T follicular helper cell (primary cell): ENCODE measurements around the gene GPR155.
"Not testable (repeated sequence)": the region's sequence is repeated elsewhere in the genome, so short reads cannot be mapped to it uniquely, and the experiment has no call there.

Experiments
- DNase-seq: peaks from one replicate; pipeline ENCODE4 v3.0.0-alpha.2; 2020; ENCODE audit warnings: low read depth

The GPR155 gene

DNA sequence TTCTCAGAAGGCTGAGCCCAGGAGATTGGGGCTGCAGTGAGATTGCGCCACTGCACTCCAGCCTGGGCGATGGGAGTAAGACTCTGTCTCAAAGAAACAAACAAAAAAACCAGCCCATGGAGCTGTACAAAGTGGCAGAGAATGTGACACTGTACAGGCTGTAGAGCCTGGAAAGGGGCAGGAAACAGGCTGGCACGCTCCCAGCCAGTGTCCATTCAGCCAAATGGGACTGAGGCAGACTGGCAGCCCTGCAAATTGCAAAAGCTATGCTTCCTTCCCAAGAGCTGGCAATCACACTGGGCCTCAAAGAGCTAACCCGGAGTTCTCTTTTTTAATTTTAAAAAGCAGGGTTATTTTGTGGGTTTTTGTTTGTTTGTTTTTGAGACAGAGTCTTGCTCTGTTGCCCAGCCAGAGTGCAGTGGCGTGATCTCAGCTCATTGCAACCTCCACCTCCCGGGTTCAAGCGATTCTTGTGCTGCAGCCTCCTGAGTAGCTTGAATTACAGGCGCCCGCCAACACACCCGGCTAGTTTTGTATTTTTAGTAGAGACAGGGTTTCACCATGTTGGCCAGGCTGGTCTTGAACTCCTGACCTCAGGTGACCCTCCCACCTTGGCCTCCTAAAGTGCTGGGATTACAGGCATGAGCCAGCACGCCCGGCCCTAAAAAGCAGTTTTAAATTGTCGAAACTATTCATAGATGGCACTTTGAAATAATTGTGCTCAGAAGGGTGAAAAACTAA is 48.5 kb downstream of the GPR155 start:
- DNase-seq: no peak

GRCh38 chr2:174436351-174436750 is 50.5 kb downstream of the GPR155 start:
- no peak for DNase-seq

DNA sequence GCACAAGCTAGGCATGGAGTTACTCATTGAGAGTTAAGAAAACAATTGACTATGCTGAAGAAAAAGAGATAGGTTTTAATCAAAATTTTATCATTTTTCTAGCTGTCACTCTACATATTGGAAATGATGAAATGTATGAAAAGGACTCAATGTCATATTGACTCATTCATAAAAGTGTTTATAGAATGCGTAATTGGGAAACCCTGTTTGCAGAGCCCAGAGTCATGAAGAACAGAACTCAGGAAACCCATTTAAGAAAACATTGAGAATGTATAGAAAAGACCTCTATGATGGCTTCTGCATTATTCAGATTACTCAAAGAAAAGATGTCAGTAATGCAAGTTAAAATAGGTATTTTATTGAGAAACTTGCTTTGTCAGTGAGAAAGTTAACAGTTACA is 54.9 kb downstream of the GPR155 start:
- DNase-seq: no peak

GRCh38 chr2:174430066-174430465 is 56.8 kb downstream of the GPR155 start:
- no peak for DNase-seq

GRCh38 chr2:174428214-174428613 is 58.6 kb downstream of the GPR155 start:
- DNase-seq: no peak

DNA sequence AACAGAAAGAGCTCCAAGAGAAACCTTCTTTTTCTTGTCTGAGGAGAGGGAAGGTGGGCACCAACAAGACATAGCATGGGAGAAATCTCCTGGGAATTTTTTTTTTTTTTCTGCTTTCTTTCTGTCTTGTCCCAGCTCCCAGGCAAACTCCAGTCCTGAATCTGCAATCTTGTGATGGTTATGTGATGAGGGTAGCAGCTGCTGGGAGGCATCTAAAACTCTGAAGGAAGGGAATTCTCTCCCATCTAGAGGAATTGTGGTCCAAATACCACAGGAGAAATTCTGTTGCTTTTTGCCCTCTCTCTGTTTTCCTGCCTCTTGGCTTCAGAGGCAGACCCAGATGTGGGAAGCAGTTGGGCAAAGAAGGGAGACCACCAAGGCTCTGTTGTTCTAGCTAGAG is 74.6 kb downstream of the GPR155 start:
- DNase-seq: no peak

DNA sequence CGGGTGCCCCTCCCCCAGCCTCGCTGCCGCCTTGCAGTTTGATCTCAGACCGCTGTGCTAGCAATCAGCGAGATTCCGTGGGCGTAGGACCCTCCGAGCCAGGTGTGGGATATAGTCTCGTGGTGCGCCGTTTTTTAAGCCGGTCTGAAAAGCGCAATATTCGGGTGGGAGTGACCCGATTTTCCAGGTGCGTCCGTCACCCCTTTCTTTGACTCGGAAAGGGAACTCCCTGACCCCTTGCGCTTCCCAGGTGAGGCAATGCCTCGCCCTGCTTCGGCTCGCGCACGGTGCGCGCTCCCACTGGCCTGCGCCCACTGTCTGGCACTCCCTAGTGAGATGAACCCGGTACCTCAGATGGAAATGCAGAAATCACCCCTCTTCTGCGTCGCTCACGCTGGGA is 76.8 kb downstream of the GPR155 start:
- DNase-seq: not testable (repeated sequence)

DNA sequence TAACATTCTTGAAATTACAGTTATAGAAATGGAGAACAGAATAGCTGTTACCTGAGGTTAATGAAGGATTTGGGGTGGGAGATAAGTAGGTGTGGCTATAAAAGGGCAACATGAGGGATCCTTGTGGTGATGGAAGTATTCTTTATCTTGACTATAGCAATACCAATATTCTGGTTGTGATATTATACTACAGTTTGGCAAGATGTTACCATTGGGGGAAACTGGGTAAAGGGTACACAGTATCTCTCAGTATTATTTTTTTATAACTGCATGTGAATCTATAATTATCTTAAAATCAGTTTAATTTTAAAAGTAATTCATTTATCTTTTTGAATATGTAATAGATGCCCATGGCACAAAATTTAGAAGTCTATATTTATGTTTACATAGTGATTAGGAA is 83.2 kb downstream of the GPR155 start:
- DNase-seq: no peak

DNA sequence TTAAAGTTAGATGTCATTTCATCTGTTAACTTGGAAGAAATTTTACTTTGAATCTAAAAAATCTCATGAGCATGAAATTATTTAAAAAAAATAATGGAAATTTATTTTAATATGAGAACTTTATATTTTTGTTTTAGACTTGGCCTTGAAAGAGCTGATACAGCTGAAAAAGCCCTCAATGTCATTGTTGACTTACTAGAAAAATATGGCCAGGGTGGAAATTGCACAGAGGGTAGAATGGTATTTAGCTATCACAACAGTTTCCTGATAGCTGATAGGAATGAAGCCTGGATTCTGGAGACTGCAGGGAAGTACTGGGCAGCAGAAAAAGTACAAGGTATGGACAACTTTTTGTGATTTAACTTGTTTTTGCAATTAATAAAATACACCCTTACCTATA is 86.0 kb downstream of the GPR155 start:
- DNase-seq: no peak

DNA sequence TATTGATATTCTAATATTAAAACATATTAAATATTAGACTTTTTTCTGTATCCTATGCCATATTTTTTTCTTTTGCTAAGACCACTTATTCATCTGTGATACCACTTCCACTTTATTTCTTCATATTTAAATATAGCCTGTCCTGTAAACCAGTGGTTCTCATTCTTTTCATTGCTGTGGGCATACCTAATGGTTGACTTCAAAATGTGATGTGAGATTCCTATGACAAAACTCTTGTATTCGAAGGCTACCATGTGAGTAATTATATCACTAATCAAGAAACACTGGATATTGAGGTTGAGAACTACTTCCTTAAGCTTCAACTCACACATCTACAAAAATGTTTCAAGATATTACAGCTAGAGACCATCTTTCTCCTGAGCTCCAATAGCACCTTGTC is 87.7 kb downstream of the GPR155 start:
- DNase-seq: no peak

GRCh38 chr2:174397773-174398172 is 89.1 kb downstream of the GPR155 start:
- no peak for DNase-seq

- DNase-seq: peak; percentile 7
These were observed 90.7 kb downstream of the GPR155 start for GRCh38 chr2:174395969-174396630.

DNA sequence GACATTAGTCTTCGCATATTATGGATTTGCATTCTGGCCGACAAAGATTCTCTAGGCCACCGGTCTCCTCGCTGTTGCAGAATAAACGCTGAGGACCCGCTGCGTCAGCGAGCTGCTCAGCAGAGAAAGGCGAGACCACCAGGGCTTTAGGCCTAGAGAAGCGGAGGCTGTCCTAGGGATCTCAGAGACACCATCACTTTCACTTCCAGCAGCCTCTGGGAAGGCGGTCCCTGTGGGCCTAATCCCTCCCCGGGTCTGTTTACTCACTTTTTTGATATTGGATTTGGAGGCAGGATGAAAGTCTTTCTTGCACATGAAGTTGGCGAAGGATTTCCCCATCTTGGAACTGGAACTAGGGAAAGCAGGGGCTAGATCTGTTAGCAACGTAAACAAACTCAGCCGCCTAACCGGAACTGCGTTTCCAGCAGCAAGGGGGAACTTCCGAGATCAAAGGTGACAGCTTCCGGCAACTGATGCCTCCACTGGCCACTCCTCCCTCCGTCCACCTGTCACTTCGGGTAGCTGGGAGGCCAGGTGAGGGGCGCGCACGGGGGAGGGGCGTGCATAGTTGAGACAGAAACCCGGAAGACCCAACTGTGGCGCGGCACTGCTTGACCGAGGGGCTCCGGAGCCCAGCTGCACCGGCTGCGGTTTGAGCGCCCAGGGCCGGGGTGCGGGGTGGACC is 91.4 kb downstream of the GPR155 start, which contains the start of gene SCRN3:
Gene SCRN3, plus strand, starts transcription at position 447 of the 685 bp plus-strand sequence. CDS start 2,554 bp downstream, outside the sequence.
- peak; percentile 68 for DNase-seq

DNA sequence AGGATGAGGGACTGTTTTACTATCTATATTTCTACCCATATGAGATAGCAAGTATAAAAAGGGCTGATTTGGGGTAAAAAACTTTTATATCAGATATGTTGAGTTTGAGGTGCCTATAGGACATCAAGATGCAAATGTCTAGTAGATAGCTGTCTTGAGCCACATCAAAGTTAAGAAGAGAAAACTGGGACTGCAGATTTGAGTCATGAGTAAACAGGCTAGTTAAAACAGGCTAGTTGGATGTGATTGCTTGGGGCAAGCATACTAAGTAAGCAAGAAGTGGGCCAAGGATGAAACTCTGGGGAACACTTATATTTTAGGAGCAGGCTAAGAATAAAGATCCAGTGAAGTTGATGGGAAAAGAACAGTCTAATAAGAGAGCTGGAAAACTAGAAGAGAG is 94.1 kb downstream of the GPR155 start:
- DNase-seq: no peak

GRCh38 chr2:174390303-174390702 is 96.5 kb downstream of the GPR155 start:
- not testable (repeated sequence) for DNase-seq

DNA sequence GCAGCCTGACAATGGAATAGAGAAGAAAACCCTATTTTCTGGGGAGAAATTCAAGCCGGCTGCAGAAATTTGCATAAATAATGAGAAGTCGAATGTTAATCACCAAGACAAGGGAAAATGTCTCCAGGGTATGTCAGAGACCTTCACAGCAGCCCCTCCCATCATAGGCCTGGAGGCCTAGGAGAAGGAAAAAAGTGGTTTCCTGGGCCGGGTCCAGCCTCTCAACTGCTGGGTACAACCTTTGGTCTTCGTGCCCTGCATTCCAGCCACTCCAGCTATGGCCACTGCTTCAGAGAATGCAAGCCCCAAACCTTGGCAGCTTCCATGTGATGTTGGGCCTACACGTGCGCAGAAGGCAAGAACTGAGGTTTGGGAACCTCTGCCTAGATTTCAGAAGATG is 97.3 kb downstream of the GPR155 start:
- no peak for DNase-seq

DNA sequence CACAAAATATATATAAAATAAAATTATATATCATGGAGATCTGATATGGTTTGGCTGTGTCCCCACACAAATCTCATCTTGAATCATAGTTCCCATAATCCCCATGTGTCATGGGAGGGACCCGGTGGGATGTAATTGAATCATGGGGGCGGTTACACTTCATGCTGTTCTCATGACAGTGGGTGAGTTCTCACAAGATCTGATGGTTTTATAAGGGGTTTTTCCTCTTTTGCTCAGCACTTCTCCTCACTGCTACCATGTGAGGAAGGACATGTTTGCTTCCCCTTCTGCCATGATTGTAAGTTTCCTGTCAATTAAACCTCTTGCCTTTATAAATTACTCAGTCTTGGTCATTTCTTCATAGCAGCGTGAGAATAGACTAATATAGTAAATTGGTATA is 98.1 kb downstream of the GPR155 start:
- DNase-seq: not testable (repeated sequence)

GRCh38 chr2:174385201-174385600 is 101.6 kb downstream of the GPR155 start:
- no peak for DNase-seq

GRCh38 chr2:174383796-174384195 is 103.0 kb downstream of the GPR155 start:
- no peak for DNase-seq
